Measurements from ENCODE around the gene HNRNPA1. TPM values are rescaled to one million over a fixed set of nuclear protein-coding genes. Genes with fewer than 3 reads are reported as not detected.

The HNRNPA1 gene
- total and polyA plus RNA-seq, 2 of the 4 experiments (the other 2 are of a cell fraction): 747 to 1,409 TPM

GRCh38 chr12:54331461-54331860, 50.9 kb downstream of the HNRNPA1 start:
- no peak overlapping the region for H3K9ac ChIP-seq (ENCODE audit: low read depth, low read length)
- H3K4me2 ChIP-seq (ENCODE audit: low read depth, low read length): no peak overlapping the region
- peaks cover 7% of the 10 kb centered on the region for H3K9me1 ChIP-seq (ENCODE audit: insufficient read depth, low read length)
- no peak for TF ChIP-seq NFE2L2 (IDR thresholded peaks at IDR 0.05; ENCODE audit: low read depth, low read length)
- no peak overlapping the region for H4K8ac ChIP-seq (ENCODE audit: low read depth in 2 of 2, low read length in 2 of 2)
- no CpG with 5 or more reads among the region's 5 CpGs for WGBS, 2 experiments (ENCODE audit: extremely low coverage in 2 of 2, insufficient read length in 1 of 2)
- no TSS peak for BruUV-seq (replicated peaks)
- H3K4me3 ChIP-seq (ENCODE audit: insufficient read depth, low read depth, low read length): no peak overlapping the region
- H3K23ac ChIP-seq (ENCODE audit: low read depth, low read length): no peak overlapping the region
- no peak for ATAC-seq (ENCODE audit: low read depth)
- H4K91ac ChIP-seq (ENCODE audit: insufficient read depth, low read depth, low read length): no peak overlapping the region
- H3K27me3 ChIP-seq (ENCODE audit: control insufficient read depth, insufficient read depth, low read length): no peaks in the 10 kb centered on the region
- intact Hi-C loops (cut with micrococcal nuclease): no loop called here
- no peak overlapping the region for H3K27ac ChIP-seq (ENCODE audit: insufficient read depth, low read length)
- no peak overlapping the region for H2BK15ac ChIP-seq (ENCODE audit: low read depth, low read length)
- no peak overlapping the region for H3K14ac ChIP-seq (replicated peaks; ENCODE audit: low read depth, low read length)
- H3K79me1 ChIP-seq (ENCODE audit: low read depth in 1 of 2, low read length in 2 of 2): peaks cover 11 to 68% of the 10 kb centered on the region in 2 experiments; a peak in 3 of 4 replicates
- H3K56ac ChIP-seq (ENCODE audit: extremely low read depth, insufficient read depth, low read length): no peak overlapping the region
- peaks cover 7% of the 10 kb centered on the region for H3K4me1 ChIP-seq (ENCODE audit: control insufficient read depth, insufficient read depth, low read length)
- H4K20me1 ChIP-seq (ENCODE audit: insufficient read depth, low read length): peaks cover 21% of the 10 kb centered on the region; the same call in 1 of the 2 replicates
- POLR2A ChIA-PET (ENCODE audit: unreplicated experiment): interaction anchor here (0.5 kb wide), 1 partner anchor 19 kb away, joined by 3 read pairs; no protein-coding TSS in a partner anchor
- no peak overlapping the region for H3K18ac ChIP-seq (ENCODE audit: low read depth, low read length)
- no peak overlapping the region for H4K5ac ChIP-seq (ENCODE audit: low read depth, low read length)
- dilution Hi-C loops (cut with HindIII; ENCODE audit: low sequenced_read_pairs, unreplicated experiment): no loop called here
- no peak for DNase-seq
- H3K36me3 ChIP-seq (ENCODE audit: control insufficient read depth, insufficient read depth, low read length): 0 out of 2 replicates have a peak, but pooled peaks cover 4% of the 10 kb centered on the region
- CTCF ChIA-PET: no interaction called here
- in situ Hi-C loops (cut with MboI; ENCODE audit: low sequenced_read_pairs): no loop called here
- no peaks in the 10 kb centered on the region for H3K9me3 ChIP-seq (ENCODE audit: control insufficient read depth, insufficient read depth, low read length)
- no peak overlapping the region for H2BK20ac ChIP-seq (ENCODE audit: low read depth, low read length)
- no peak overlapping the region for H2AK5ac ChIP-seq (ENCODE audit: low read depth, low read length)
- H2AFZ ChIP-seq (replicated peaks; ENCODE audit: low read length, poor library complexity): no peak overlapping the region
- no peak overlapping the region for H3K4ac ChIP-seq (ENCODE audit: low read depth, low read length)
- H2BK5ac ChIP-seq (ENCODE audit: low read depth, low read length, poor library complexity, severe bottlenecking): no peak overlapping the region
- H2BK120ac ChIP-seq (ENCODE audit: low read depth, low read length): no peak overlapping the region
- no peak overlapping the region for H2AK9ac ChIP-seq (replicated peaks; ENCODE audit: low read depth, low read length, poor library complexity)

All from IMR-90 (cell line).